Epithelial cell of proximal tubule (primary cell): Measurements from ENCODE around the gene OR52K2. TPM values are rescaled to one million over a fixed set of nuclear protein-coding genes. Genes with fewer than 3 reads are reported as not detected.

ENCODE experiments used
- DNase-seq: peaks from one replicate; pipeline ENCODE4 v3.0.0-alpha.2; 2011; ENCODE audit warnings: low read depth
- H3K4me3 ChIP-seq: 2 replicates; pipeline ENCODE4 v1.5.1; 2011; ENCODE audit warnings: low read depth, mild to moderate bottlenecking, low read length
- total RNA-seq: library from RNA; depleted of rRNA; stranded (reverse); fragments of >200 nt; gene quantifications from 2 replicates; pipeline ENCODE4 v1.2.3, GENCODE V29; 2015
- TF ChIP-seq, protein P1 (sequence below): conservative IDR thresholded peaks from 2 replicates; pipeline ENCODE4 v1.5.1; 2012; ENCODE audit warnings: low read depth, mild to moderate bottlenecking, low read length

OR52K2 gene
- total RNA-seq, 1 donor from 2014 or later: not detected

DNA sequence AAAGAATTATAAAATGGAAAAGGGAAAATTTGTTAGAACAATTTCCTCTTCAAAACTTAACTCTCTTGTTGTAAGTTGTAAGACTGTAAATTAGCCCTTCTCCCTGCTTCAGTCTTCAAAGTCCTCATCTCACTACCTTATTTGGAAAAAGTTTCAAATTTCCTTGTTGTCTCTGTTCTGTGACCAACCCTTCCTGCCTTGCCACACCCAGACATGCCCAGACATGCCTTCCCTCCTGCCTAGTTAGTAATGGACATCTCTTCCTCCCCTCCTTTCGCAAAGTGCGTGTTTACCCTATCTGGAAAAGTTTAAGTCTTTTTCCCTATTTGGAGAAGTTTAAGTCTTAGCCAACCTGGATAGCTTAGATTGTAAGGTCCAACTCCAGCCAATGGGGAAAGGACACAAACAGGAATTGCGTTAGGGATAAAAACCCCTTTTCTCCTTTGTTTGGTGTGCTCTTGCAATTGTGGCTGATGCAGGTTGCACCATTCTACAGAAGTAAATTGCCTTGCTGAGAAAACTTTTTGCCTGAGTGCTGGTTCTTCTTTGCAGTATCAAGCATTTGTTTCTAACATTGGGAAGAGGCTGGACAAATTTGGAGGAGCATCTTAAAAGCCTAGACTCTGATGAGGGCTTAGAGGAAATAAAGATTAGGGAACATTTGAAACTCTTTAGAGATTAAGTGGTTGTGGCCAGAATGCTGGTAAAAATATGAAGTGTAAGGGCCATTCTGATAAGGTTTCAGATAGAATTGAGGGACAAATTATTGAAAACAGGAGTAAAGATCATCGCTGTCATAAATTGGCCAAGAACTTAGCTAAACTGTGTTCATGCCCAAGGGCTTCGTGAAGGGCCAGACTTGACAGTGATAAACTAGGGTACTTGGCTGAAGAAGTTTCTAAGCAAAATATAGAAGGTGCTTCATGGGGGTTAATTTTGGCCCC lies 15.4 kb downstream of the OR52K2 start:
- H3K4me3 ChIP-seq: no peak overlapping the region
- TF ChIP-seq, protein P1, sequence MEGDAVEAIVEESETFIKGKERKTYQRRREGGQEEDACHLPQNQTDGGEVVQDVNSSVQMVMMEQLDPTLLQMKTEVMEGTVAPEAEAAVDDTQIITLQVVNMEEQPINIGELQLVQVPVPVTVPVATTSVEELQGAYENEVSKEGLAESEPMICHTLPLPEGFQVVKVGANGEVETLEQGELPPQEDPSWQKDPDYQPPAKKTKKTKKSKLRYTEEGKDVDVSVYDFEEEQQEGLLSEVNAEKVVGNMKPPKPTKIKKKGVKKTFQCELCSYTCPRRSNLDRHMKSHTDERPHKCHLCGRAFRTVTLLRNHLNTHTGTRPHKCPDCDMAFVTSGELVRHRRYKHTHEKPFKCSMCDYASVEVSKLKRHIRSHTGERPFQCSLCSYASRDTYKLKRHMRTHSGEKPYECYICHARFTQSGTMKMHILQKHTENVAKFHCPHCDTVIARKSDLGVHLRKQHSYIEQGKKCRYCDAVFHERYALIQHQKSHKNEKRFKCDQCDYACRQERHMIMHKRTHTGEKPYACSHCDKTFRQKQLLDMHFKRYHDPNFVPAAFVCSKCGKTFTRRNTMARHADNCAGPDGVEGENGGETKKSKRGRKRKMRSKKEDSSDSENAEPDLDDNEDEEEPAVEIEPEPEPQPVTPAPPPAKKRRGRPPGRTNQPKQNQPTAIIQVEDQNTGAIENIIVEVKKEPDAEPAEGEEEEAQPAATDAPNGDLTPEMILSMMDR: no peak
- no peak for DNase-seq

GRCh38 chr11:4465407-4465806 lies 16.3 kb downstream of the OR52K2 start:
- H3K4me3 ChIP-seq: no peak overlapping the region
- no peak for DNase-seq
- TF ChIP-seq, protein P1: no peak

GRCh38 chr11:4466131-4466870 lies 17.2 kb downstream of the OR52K2 start:
- DNase-seq: no peak
- H3K4me3 ChIP-seq: no peak overlapping the region
- TF ChIP-seq, protein P1: no peak

DNA sequence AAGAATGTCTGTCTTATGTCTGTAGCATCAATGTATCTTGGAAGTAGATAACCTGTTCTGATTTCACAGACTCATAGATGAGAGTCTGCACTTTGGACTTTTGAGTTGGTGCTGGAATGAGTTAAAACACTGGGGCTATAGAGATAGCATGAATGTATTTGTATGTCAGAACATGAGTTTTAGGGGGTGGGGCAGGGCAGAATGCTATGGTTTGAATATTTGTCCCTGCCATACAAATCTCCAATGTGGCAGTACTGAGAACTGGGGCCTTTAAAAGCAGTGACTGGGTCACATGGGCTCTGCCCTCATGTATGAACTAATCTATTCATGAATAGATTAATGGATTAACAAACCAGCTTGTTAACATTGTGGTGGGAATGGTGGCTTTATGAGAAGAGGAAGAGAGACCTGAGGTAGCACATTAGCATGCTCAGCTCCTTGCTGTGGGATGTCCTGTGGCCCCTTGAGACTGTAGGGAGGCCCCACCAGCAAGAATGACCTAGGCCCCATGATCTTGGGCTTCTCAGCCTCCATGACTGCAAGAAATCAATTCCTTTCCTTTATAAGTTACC lies 17.9 kb downstream of the OR52K2 start:
- H3K4me3 ChIP-seq: no peak overlapping the region
- TF ChIP-seq, protein P1: no peak
- no peak for DNase-seq

GRCh38 chr11:4467811-4468606 lies 18.9 kb downstream of the OR52K2 start:
- no peak overlapping the region for H3K4me3 ChIP-seq
- TF ChIP-seq, protein P1: no peak
- DNase-seq: no peak

DNA sequence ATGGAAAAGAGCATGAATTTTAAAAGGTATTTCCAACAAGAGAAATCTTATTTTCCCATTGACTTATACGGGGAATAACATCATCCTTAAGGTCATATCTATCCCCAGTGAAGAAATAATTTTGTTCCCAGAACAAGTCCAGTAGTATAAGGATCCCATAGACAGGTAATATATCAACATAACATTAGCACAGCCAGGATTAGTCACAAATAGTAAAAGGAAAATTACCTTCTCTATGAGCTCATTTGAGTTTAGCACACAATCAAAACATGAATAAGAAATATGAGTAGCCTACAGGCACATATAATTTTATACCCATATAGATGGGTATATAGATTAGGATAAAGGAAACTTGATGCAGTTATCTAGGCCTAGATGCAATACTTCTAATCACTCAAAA lies 30.5 kb downstream of the OR52K2 start:
- no peak overlapping the region for H3K4me3 ChIP-seq
- TF ChIP-seq, protein P1: no peak
- no peak for DNase-seq
